HG02973 (cell line): ENCODE measurements around the gene TSC22D1.
"Not testable (repeated sequence)": the region's sequence is repeated elsewhere in the genome, so short reads cannot be mapped to it uniquely, and the experiment has no call there.

ENCODE experiments used
- ATAC-seq: cut with Tn5 transposase; IDR thresholded peaks from one replicate; pipeline ENCODE4 v1.9.1; 2021; ENCODE audit warnings: moderate library complexity; ENCODE audit not compliant: unreplicated experiment

Gene TSC22D1

DNA sequence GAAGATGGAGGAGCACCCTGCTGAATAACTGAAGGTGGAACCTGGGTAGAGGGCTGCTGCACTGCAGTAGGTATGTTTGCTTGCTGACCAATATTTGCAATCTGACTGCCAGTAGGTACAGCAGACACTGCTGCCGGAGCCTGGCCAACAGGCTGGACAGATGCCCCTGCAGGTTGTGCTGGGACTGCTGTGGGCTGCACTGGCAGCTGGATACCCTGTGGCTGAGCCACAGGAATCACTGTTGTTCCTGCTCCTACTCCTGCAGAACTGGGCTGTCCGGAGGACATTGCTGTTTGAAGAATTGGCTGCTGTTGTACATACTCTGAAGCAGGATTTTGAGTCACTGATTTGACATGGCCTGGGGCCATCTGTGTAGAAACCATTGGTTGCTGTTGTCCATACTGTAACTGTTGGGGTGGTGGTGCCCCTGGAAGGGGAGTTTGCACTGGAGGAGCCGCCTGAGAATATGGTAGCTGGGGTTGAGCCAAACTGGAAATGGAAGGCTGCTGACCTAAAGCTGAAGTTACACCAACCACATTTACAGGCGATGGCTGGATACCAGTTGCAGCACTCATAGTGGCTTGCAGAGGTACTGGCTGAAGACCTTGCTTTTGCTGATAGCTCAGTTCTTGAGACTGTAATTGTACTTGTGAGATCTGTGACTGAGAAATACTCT lies 2.2 kb downstream of the TSC22D1 start:
- no peak for ATAC-seq

DNA sequence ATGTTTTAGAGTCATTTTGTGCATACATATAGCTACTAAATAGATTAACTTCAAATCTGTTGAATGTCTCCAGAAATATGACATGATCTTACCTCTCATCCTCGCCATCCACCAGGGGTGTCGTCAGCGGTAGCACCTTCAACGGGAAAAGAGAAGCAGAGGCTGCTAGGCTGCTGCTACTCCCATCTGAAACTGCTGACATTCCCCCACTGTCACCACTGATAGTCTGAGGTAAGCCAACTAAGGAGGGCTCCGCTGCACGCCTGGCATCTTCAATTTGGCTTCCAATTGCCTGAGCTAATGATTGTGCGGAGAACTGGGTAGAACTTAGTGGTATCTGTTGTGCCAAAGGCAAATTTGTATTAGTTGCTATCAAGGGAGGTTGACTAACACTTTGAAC lies 3.1 kb downstream of the TSC22D1 start:
- ATAC-seq, result no peak

DNA sequence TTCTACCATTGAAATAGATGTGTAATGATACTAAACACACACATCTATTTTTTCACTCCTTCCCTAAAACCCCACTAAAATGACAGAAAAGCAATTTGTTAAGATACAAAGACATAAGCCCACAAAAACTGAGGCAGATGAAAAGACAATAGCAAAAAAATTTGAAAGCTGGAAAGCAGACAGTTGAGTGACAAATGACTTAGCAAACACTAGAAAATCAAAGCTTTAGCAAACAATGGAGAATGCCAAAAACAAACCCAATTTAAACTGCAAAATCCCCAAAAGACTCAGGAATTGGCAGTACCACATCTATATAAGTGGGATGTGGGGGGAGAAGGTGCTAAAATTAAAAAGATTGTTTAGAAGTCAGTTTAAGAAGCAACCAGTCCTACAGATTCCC lies 9.5 kb downstream of the TSC22D1 start:
- ATAC-seq, result no peak

DNA sequence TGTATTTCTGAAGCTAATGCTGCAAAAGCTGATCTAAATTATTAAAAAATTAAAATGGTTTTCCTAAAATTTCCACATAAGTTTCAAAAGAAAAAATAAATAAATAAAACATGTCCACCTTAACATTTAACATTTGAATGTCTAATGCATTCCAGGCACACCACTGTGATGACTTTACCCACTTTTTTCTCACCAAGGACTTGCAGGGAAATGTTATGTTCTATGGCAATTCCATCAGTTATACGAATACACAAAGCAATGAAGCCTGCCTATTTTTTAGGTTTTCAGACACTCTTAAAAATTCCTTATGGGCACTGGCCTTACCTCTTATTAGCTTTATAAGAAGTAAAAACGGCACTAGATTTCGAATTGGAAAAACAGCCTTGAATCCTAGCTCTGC lies 10.2 kb downstream of the TSC22D1 start:
- ATAC-seq, result no peak

DNA sequence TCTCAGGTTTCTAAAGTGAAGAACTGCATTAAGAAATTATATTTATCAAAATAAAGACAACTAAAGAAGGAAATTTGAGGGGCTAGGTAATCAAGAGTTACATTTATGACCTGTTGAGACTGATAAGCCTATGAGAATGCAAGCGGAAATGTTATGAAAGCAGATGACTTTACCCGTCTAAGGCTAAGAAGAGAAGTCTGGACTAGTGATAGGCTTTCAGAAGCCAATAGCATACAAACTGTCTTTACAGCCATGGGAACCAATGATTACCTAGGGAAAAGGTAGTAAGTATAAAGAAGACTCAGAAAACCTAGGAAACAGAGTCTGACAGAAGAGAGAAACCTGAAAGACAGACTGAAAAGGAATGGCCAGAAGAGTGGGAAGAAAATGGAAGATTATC lies 11.2 kb downstream of the TSC22D1 start:
- no peak for ATAC-seq

DNA sequence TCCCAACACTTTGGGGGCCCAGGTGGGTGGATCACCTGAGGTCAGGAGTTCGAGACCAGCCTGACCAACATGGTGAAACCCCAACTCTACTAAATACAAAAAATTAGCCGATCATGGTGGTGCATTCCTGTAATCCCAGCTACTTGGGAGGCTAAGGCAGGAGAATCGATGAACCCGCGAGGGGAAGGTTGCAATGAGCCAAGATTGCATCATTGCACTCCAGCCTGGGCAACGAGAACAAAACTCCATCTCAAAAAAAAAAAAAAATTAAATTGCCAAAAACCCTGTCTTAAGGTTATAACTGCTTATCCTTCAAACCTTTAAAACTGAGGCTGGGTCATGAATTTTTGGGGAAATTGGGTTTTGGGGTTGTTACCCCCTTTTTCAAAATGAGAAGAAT lies 13.3 kb downstream of the TSC22D1 start:
- ATAC-seq, result not testable (repeated sequence)

DNA sequence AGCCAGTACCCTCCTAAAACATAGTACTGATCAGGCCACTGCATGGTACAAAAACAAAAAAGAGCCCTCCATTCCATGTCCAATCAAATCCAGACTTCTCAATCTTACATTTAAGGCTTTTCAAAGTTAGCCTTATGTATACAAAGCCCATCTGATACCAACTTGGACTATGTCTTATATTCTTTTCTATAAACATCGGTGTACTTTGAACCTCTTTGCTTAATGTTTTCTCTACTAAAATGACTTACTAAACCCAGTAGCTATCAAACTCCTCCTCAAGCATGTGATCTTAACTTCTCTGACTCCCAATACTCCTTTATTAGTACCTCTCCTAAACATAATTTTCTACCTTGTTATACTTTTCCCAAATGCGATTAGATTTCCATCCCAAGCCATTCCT lies 14.8 kb downstream of the TSC22D1 start:
- ATAC-seq, result no peak

DNA sequence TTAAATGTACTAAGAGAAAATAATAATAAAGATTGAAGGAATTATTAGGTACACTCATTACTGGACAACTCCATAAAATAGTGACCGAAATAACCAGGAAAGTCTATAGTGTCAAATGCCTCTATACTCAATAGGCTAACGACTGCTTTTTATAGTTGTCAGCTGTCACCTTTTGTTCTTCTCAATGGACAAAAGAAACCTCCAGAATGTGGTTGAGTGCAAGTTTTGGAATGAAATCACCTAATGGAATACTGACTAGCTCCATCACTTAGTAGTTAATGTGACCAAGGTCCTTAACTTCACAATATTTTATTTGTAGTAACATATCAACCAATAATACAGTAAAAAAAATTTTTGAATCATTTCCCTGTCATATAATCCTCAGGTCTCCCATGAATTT lies 18.1 kb downstream of the TSC22D1 start:
- no peak for ATAC-seq

DNA sequence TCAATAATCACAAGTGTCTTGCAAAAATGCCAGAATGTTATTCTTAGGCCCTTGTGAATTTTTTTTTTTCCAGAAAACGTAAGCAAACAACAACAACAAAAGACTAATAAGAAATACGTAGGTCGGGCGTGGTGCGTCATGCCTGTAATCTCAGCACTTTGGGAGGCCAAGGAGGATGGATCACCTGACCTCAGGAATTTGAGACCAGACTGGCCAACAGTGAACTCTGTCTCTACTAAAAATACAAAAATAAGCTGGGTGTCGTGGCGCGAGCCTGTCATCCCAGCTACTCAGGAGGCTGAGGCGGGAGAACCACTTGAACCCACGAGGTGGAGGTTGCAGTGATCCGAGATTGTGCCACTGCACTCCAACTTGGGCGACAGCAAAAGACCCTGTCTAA lies 20.9 kb downstream of the TSC22D1 start:
- ATAC-seq, result no peak

DNA sequence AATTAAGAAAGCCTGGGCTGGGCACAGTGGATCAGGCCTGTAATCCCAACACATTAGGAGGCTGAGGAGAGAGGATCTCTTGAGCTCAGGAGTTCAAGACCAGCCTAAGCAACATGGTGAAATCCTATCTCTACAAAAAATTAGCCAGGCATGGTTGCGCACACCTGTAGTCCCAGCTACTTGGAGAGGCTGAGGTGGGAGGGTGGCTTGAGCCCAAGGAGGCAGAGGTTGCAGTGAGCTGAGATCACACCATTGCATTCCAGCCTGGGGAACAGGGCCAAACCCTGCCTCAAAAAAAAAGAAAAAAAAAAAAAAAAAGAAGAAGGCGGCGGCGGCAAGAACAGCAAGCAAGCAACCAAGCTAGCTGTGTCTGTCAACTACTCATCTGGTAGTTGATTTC lies 26.7 kb downstream of the TSC22D1 start:
- no peak for ATAC-seq

DNA sequence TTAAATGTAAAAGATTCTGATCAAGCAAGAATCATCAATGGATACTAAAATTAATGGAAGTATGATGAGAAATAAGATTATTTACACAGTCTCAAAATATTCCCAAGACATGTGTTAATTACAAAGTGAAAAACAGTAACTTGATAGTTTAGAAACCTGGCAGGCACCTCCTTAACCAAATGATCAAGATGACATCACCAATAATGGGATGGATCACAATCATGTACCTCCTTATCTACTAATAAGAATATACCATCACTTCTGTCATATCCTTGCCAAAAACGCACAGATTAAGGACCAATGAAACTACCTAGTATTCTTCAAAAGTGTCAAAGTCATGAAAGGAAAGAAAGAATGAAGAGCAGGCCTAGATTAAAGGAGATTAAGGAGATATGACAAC lies 30.0 kb downstream of the TSC22D1 start:
- no peak for ATAC-seq

DNA sequence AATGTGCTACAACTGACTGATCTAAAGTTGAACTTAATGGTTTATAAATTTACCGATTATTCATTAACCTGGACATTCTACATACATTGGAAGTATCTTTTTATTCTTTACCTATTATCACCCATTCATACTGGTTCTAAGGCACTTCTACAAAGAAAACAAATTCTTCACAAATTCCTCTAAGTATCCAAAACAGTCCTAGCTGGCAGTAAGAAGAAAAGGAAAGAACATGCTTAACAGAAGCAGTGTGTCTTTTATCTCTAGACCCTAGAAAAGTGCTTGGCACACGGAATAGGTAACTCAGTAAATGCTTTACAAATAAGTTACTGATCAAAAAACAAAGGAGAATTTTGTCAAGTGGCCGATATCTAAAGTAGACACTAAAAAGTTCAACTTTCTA lies 32.8 kb downstream of the TSC22D1 start:
- ATAC-seq, result no peak

DNA sequence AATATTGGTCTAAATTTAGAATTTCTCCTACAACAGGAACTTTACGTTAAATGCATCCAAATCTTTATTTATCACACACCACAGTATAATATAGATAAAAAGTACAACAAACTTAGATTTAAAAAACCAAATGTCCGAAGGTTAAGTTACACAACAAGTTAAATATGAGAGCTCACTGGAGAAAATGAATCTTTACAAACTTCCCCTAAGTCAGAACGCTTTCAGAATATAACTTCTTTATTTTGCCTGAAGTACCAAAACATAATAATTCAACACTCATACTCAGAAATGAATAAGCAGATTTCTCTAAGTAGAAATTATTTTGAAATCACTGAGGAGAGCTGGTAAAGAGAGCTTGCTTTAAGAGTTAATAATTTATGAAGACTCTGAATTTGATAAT lies 33.8 kb downstream of the TSC22D1 start:
- no peak for ATAC-seq

DNA sequence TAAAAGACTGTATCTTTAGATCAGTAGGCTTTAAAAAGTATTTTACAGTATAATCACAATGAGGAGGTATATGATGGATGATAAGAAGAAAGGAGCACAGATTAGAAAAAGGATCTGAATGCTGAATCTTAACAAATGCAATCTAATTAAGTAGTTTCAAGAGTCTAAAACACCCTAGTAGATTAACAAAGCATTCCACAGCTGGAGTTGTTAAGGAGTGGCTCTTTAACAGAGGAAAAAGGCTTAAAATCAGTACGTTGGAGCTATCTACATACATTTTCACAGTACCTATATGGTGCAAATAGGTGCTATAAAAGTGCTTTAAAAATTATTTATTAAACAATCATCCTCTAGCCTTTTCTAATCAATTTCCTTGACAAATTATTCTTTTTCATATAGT lies 34.5 kb downstream of the TSC22D1 start:
- no peak for ATAC-seq

DNA sequence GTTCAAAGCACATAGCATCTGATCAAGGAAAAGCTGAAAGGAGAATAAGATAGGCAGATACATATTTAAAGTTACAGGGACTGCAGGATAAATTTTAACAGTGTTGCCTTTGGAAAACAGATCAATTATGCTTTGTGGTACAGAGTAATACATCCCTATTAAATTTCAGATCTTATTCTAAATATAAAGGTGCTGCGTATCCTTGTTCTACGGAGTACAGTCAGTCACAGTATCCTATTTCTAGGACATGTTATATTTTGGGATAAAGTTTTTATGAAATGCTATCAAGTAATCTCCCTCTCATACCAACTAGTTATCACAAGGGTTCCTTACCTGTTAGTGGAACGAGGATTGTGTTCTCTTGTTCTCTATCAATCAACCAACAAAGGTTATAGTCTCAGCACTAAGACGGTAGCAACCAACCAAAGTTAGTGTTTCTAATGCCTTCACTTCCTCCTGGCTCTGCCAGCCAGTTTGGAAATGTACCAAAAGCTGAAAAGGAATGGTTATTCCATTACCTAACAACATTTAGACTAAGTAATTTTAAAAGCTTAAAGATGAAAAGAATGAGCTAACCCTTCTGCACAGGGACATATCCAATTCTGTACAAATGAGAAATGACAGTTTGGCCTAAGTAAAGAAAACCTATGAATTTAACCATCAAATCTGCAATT lies 35.2 kb downstream of the TSC22D1 start:
- no peak for ATAC-seq

DNA sequence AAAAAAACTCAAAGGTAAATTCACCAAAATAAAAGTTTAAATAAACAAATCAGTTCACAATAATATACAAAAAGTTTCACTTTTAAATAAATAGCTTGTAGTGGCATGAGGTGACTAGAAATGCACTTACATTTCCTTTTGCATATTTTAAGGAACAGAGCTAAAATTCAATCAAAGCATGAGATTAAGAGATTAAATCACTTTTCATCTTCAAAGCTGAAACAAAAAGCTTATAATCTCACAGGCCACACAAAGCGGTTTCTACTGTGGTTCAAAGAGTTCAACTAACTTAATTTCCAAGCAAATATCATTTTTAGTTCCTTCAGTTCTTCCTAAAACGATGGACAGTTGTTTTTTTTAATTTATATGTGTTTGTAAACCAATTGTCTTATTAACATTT lies 38.9 kb downstream of the TSC22D1 start:
- no peak for ATAC-seq

DNA sequence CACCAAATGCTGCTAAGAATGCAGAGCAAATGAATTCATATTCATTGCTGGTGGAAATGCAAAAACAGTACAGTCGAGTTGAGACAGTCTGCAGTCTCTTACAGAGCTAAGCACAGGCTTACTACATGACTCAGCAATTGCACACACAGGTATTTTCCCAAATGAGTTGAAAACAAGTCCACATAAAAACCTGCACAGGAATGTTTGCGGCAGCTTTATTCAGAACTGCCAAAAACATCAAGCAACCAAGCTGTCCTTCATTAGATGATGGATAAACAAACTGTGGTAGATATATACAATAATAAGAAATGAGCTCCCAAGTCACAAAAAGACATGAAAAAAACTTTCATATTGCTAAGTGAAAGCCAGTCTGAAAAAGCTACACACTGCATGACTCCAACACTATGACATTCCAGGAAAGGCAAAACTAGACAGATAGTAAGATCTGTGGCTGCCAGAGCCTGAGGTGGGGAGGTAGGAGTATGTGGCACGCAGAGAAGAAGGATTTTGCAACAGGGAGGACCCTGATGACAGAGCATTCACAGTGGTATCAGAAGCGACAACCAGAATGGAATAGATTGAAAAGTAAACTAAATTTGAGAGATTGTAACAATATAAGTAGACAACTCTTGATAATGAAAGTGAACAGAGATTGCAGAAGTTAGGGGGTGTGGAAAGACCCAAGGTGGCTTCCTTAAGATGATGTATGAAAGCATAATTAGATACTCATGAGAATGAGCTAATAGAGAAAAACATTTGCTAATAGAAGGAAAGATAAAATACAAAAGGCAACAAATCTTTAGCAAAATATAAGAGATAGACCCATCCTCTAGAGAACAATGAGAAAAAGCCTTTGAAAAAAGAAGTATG lies 52.7 kb downstream of the TSC22D1 start:
- ATAC-seq, result no peak

DNA sequence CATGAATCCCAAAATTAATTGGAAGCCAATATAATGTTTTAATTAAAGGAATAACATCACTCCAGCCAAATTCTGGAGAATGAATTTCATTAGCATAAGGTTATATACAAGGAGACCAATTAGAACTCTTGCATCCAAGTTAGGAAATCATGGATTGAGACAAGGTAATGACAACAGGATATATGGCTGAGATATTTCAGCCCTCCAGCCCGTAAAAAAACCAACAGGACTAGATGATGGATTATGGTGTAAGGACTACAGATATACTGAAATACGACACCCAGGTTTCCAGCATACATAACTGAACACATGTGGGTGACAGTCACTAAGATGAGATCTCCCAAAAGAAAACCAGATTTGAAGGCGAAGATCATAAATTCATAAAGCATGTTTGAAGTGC lies 56.5 kb downstream of the TSC22D1 start:
- no peak for ATAC-seq

DNA sequence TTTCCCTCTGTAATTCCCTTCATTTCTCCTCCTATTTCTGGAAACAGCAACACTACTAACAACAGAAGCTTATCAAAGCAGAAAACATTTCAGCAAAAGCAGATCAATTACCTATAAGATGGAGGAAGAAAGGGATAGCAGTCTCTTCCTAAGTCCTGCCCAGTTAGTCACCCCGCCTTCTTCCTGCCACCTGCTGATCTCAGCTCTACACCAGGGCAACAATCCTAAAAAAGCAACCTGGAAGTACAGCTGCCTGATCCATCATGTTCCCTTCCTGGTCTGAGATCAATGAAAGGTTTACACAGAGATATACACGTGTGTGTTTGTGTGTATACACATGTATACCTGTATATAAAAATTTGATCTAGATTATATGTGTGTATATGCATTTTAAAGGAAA lies 59.4 kb downstream of the TSC22D1 start:
- no peak for ATAC-seq

DNA sequence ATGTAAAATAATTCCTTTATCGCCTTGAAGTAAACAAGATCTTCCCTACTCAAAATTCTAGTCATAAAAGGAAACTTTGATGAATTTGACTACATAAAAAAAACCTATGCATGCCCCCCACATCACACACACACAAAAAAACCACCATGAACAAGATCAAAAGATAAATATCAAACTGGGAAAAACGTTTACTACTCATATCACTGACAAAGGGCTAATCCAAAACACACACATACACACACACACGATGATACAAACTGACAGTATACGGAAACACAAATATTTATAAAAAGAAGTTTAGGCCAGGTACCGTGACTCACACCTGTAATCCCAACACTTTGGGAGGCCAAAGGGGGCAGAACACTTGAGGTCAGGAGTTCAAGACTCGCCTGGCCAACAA lies 61.9 kb downstream of the TSC22D1 start:
- no peak for ATAC-seq

DNA sequence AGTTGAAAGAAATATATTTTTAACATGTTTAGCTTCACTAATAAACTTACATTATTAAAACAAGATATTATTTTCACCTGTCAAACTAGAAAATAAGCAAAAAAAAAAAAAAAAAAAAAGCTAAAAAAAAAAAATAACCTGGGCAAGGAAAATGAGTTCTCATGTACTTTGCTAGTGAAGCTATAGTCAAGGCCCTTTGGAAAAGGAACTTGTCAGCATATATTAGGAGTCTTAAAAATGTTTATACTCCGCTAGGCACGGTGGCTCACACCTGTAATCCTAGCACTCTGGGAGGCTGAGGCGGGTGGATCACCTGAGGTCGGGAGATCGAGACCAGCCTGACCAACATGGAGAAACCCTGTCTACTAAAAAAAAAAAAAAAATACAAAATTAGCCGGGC lies 66.3 kb downstream of the TSC22D1 start:
- not testable (repeated sequence) for ATAC-seq

DNA sequence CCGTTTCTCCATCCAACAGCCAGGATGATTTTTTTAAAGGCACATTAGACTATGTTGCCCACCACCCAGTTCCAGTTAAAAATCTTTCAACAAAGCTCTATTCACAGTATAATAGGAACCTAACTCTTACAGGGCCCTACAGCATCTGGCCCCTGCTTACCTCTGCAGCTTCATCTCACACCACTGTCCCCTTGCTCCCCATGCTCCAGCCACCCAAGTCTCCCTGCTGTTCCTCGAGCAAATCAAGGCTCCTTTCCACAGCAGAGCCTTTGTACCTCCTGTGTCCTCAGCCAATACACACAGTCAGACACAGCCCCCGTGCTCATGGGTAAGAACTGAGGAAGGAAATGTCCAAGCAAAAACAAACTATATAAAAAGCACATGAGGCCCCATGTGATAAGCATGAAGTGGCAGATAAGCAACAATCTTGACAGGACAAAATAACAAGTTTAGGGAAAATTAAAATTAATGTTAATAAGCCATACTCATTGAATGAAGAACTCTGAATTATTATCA lies 67.5 kb downstream of the TSC22D1 start:
- no peak for ATAC-seq
